ENCODE measurements around the gene ADGRG1. TPM values are rescaled to one million over a fixed set of nuclear protein-coding genes. Genes with fewer than 3 reads are reported as not detected.

The ADGRG1 gene
- total RNA-seq, 2 experiments from 2014 or later: 7.3 to 19.9 TPM

DNA sequence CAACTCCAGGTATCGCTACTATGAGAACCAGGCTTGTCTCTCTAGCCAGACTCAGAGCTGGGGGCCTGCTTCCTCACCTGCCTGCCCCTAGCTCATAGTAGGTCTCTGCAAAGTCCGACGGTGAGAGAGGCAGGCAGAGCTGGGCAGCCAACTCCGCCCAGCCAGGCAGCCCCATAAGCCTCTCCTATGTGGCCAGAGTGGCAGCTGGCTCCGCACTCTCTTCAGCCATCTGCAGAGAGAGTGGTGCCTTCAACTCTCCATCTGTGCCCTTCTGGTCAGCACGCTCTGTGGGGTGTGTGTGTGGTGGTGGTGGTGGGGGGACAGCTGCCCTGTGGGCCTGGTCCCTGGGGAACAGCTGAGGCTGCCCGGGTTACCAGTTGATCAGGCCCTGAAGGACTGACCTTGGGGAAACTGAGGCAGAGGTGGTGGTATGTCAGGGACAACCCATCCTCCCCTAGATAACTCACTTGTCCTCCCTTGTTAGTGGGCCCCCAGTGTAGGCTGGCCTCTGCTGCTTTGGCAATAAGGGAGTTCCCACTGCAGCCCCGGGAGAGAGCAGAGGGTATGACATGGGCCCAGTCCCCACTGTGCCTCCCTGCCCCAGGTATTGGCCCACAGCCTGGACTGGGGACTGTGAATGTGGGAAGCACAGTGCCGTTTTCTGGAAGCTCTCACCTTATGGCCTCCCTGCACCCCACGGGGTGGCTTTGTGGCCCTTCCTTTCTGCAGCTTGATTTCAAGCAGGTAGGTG lies 1.8 kb upstream of the ADGRG1 start:
- CTCF ChIA-PET: interaction anchor here (1.2 to 1.7 kb wide), 4 partner anchors 10 to 50 kb away, joined by 3 to 8 read pairs (median 4); no protein-coding TSS in a partner anchor
- Mint-ChIP-seq H3K36me3 (no peaks in the 10 kb centered on the region), H3K27ac (no peak overlapping the region), H3K4me1 (peaks cover 10% of the 10 kb centered on the region), H3K27me3 (peaks cover 16% of the 10 kb centered on the region), H3K4me3 (no peak overlapping the region), H3K9me3 (ENCODE audit: low read depth) (no peaks in the 10 kb centered on the region)
- DNase-seq: no peak
- no peak for ATAC-seq

GRCh38 chr16:57627184-57627871 lies 1.1 kb upstream of the ADGRG1 start:
- H3K4me3 Mint-ChIP-seq: no peak overlapping the region
- CTCF ChIA-PET: interaction anchor here (1.1 to 1.7 kb wide), 5 partner anchors 9 to 50 kb away, joined by 3 to 8 read pairs (median 4); no protein-coding TSS in a partner anchor

GRCh38 chr16:57628783-57629293 lies 408 bp downstream of the ADGRG1 start:
- H3K9me3 Mint-ChIP-seq (ENCODE audit: low read depth): no peaks in the 10 kb centered on the region
- H3K27ac Mint-ChIP-seq: peak overlapping the region; percentile 48
- CTCF ChIA-PET: interaction anchor here (0.8 to 1.0 kb wide), 3 partner anchors 8 to 20 kb away, joined by 3 to 4 read pairs (median 3); no protein-coding TSS in a partner anchor
- ATAC-seq (no peak), DNase-seq (no peak)
- peaks cover 10% of the 10 kb centered on the region for H3K4me1 Mint-ChIP-seq
- H3K36me3 Mint-ChIP-seq: no peaks in the 10 kb centered on the region
- H3K4me3 Mint-ChIP-seq: peak overlapping the region; percentile 61
- H3K27me3 Mint-ChIP-seq: peaks cover 16% of the 10 kb centered on the region

More at GRCh38 chr16:57627184-57627871, 1.1 kb upstream of the ADGRG1 start:
- Mint-ChIP-seq H3K9me3 (ENCODE audit: low read depth) (no peaks in the 10 kb centered on the region), H3K4me1 (peaks cover 10% of the 10 kb centered on the region), H3K36me3 (no peaks in the 10 kb centered on the region), H3K27me3 (peaks cover 16% of the 10 kb centered on the region), H3K27ac (no peak overlapping the region)
- ATAC-seq (no peak), DNase-seq (no peak)

DNA sequence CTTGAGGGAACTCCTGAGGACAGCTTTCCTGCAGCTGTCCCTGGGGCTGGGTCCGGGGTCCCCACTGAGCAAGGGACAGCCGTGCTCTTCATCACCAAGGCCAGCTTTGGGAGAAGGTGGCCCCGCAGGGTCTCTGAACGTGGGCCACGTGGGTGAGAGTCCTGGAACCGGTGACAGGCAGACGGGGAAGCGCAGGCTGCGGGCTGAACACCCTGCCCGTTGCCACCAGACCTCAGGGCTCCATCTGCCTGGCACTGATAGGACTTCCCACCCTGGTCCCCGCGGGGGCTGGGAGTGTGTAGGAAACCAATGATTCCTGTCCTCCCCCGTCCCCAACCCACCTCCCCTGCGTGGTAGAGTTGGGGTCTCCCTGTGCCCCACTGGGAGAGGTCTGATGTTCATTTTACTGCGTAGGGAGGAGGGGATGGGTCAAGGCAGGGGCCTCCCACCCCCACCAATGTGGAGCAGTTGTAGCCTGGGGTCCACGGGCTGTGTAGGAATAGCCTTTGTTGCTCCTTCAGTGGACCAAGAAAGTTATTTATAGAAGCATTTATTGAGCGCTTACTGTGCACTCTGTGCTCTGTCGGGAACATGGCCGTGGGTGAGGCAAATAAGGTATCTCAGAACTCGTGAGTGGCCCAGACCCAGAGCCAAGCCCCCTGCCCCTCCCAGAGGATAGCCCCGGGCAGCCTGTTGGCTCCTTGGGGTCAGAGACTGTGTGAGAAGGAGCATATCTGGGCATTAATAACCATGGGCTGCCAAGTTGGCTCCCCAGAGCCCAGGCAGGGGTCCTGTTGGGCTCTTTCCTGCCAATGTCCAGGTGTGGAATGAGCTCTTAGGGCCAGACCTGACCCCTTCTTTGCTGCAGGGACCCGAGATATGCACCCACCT lies 1.3 kb downstream of the ADGRG1 start:
- Mint-ChIP-seq H3K4me3 (no peak overlapping the region), H3K9me3 (ENCODE audit: low read depth) (no peaks in the 10 kb centered on the region), H3K4me1 (peaks cover 10% of the 10 kb centered on the region), H3K36me3 (no peaks in the 10 kb centered on the region), H3K27ac (no peak overlapping the region), H3K27me3 (peaks cover 16% of the 10 kb centered on the region)
- CTCF ChIA-PET: interaction anchor here (0.7 to 1.7 kb wide), 4 partner anchors 18 to 110 kb away, joined by 3 to 4 read pairs (median 4); no protein-coding TSS in a partner anchor
- no peak for DNase-seq
- ATAC-seq: no peak

- CTCF ChIA-PET: interaction anchor here (0.7 to 1.7 kb wide), 4 partner anchors 18 to 110 kb away, joined by 3 to 4 read pairs (median 4); no protein-coding TSS in a partner anchor
- DNase-seq (no peak), ATAC-seq (no peak)
- Mint-ChIP-seq H3K9me3 (ENCODE audit: low read depth) (no peaks in the 10 kb centered on the region), H3K27ac (no peak overlapping the region), H3K4me3 (no peak overlapping the region), H3K27me3 (peaks cover 15% of the 10 kb centered on the region), H3K36me3 (no peaks in the 10 kb centered on the region), H3K4me1 (peaks cover 10% of the 10 kb centered on the region)
Measured at GRCh38 chr16:57630407-57630797, 2.0 kb downstream of the ADGRG1 start.

- Mint-ChIP-seq H3K36me3 (no peaks in the 10 kb centered on the region), H3K9me3 (ENCODE audit: low read depth) (no peaks in the 10 kb centered on the region), H3K4me3 (no peak overlapping the region), H3K27me3 (peaks cover 14% of the 10 kb centered on the region), H3K27ac (no peak overlapping the region), H3K4me1 (peaks cover 10% of the 10 kb centered on the region)
- CTCF ChIA-PET: interaction anchor here (0.7 to 1.7 kb wide), 5 partner anchors 14 to 111 kb away, joined by 3 to 4 read pairs (median 3); no protein-coding TSS in a partner anchor
- DNase-seq (no peak), ATAC-seq (no peak)
Measured at GRCh38 chr16:57630931-57631845, 2.8 kb downstream of the ADGRG1 start.

- no peak for ATAC-seq
- H3K36me3 Mint-ChIP-seq: no peaks in the 10 kb centered on the region
- peaks cover 10% of the 10 kb centered on the region for H3K4me1 Mint-ChIP-seq
Measured at GRCh38 chr16:57632568-57632967, 4.1 kb downstream of the ADGRG1 start.

GRCh38 chr16:57633383-57634064 lies 5.1 kb downstream of the ADGRG1 start:
- Mint-ChIP-seq H3K27me3 (peaks cover 25% of the 10 kb centered on the region), H3K27ac (no peak overlapping the region), H3K9me3 (ENCODE audit: low read depth) (no peaks in the 10 kb centered on the region), H3K4me1 (peaks cover 6% of the 10 kb centered on the region), H3K4me3 (no peak overlapping the region), H3K36me3 (no peaks in the 10 kb centered on the region)
- ATAC-seq: no peak
- DNase-seq: no peak
- CTCF ChIA-PET: interaction anchor here (1.2 to 8.8 kb wide), 3 partner anchors 15 to 75 kb away, joined by 3 to 71 read pairs (median 9); no protein-coding TSS in a partner anchor

More at GRCh38 chr16:57632568-57632967, 4.1 kb downstream of the ADGRG1 start:
- no peaks in the 10 kb centered on the region for H3K9me3 Mint-ChIP-seq (ENCODE audit: low read depth)
- no peak overlapping the region for H3K27ac Mint-ChIP-seq
- H3K4me3 Mint-ChIP-seq: no peak overlapping the region
- no peak for DNase-seq
- H3K27me3 Mint-ChIP-seq: peaks cover 20% of the 10 kb centered on the region
- CTCF ChIA-PET: interaction anchor here (2.2 to 8.8 kb wide), 2 partner anchors 15 to 56 kb away, joined by 9 to 71 read pairs; no protein-coding TSS in a partner anchor

GRCh38 chr16:57634171-57634570 lies 5.7 kb downstream of the ADGRG1 start:
- H3K4me3 Mint-ChIP-seq: no peak overlapping the region
- H3K27ac Mint-ChIP-seq: no peak overlapping the region
- H3K36me3 Mint-ChIP-seq: no peaks in the 10 kb centered on the region
- no peaks in the 10 kb centered on the region for H3K4me1 Mint-ChIP-seq
- no peaks in the 10 kb centered on the region for H3K9me3 Mint-ChIP-seq (ENCODE audit: low read depth)
- no peak for ATAC-seq
- no peak for DNase-seq
- peaks cover 18% of the 10 kb centered on the region for H3K27me3 Mint-ChIP-seq
- CTCF ChIA-PET: interaction anchor here (0.9 to 8.8 kb wide), 4 partner anchors 10 to 74 kb away, joined by 3 to 71 read pairs (median 6); no protein-coding TSS in a partner anchor

DNA sequence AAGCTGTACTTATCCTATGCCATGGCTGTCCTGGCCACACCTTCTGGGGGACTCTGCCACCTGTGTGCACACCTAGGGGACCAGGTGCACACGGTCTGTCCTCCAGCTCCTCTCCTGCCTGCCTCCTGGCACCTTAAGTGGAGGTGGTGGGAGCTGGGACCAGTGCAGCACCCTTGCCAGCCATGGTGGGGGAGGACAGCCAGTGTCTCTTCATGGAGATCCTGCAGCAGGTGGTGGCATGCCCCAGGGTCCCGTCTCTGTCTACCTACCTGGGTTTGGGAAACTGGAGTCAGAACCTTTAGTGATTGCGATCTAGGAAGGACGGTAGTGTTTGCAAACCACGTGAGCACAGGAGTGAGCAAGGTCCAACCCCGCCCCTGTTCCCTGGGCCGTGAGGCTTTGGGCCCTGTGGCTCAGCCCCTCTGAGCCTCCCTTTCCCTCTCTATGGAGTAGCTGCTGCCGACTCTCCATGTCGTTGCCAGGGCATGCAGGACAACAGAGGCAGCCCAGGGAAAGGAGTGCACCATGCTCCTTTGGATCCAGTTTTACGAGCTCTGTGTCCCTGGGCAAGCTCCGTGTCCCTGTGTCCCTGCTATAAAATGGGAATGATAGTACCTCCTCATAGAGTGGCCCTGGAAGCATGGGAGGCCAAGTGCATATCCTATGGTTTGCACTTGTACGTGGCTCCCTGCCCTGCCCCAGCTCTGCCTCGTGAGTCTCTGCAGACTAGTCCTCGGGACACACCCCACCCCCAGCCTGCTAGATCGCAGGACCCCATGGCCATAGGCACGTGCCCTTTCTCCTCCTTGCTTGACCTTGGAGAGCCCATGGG lies 7.1 kb downstream of the ADGRG1 start:
- no peak for ATAC-seq
- H3K36me3 Mint-ChIP-seq: no peaks in the 10 kb centered on the region
- H3K27ac Mint-ChIP-seq: no peak overlapping the region
- no peak for DNase-seq
- H3K27me3 Mint-ChIP-seq: peaks cover 16% of the 10 kb centered on the region
- H3K4me3 Mint-ChIP-seq: no peak overlapping the region
- H3K4me1 Mint-ChIP-seq: no peaks in the 10 kb centered on the region
- CTCF ChIA-PET: interaction anchor here (8.8 kb wide), 1 partner anchor 13 kb away, joined by 71 read pairs; no protein-coding TSS in a partner anchor
- no peaks in the 10 kb centered on the region for H3K9me3 Mint-ChIP-seq (ENCODE audit: low read depth)

DNA sequence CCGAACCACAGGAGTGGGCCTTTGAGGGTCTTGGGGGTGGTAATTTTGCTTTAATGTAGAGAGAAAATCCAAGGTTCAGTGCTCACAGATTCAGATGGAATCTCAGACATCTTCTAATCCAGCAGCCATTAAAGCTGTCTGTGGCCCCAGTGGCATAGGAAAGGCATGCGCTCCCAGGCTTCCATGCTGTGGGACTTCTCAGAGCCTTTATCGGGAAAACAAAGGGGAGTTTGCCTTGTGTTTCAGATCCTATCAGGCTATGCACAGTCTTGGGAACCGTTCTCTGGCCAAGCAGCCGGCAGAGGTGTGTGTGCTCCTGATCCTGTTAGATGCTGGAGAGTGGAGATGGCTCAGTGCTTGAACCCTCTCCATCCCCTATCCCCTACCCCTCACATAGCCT lies 7.8 kb downstream of the ADGRG1 start:
- Mint-ChIP-seq H3K4me3 (no peak overlapping the region), H3K36me3 (no peaks in the 10 kb centered on the region), H3K27me3 (peaks cover 14% of the 10 kb centered on the region), H3K4me1 (no peaks in the 10 kb centered on the region), H3K27ac (no peak overlapping the region), H3K9me3 (ENCODE audit: low read depth) (no peaks in the 10 kb centered on the region)
- ATAC-seq: no peak
- no peak for DNase-seq
- CTCF ChIA-PET: interaction anchor here (8.8 kb wide), 1 partner anchor 12 kb away, joined by 71 read pairs; no protein-coding TSS in a partner anchor

All from activated CD8-positive, alpha-beta memory T cell treated with anti-CD3 and anti-CD28 coated beads, Interleukin-2, amount 10 ng/mL, durations not matched to agents 7 days and 5 days (primary cell).